Adipose tissue (tissue), 3 donors: ENCODE measurements around the gene NRP2. TPM values are rescaled to one million over a fixed set of nuclear protein-coding genes. Genes with fewer than 3 reads are reported as not detected.

Experiments used
- H3K27ac ChIP-seq: one replicate; pipeline ENCODE4 v1.5.1; 2013; ENCODE audit warnings: low read depth, low read length
- WGBS, 3 donors: extraction: QIAGEN DNeasy Blood & Tissue Kit; methylation state at CpG; one replicate each; pipeline ENCODE4 v1.1.7; 2013; 5-methylcytosine and 5-hydroxymethylcytosine counted together
- polyA plus RNA-seq, 3 donors: library from polyadenylated mRNA; stranded (reverse); fragments of 200-250 nt; gene quantifications; one replicate each; pipeline ENCODE4 v1.2.3, GENCODE V29; 2013
- donor health status: healthy with polysubstance abuse.
- donor health status: Bipolar disorder and iron deficiency.
- donor health status: healthy.

The NRP2 gene
- polyA plus RNA-seq, 3 donors: 1.7 to 20.4 (median 11.4) TPM

DNA sequence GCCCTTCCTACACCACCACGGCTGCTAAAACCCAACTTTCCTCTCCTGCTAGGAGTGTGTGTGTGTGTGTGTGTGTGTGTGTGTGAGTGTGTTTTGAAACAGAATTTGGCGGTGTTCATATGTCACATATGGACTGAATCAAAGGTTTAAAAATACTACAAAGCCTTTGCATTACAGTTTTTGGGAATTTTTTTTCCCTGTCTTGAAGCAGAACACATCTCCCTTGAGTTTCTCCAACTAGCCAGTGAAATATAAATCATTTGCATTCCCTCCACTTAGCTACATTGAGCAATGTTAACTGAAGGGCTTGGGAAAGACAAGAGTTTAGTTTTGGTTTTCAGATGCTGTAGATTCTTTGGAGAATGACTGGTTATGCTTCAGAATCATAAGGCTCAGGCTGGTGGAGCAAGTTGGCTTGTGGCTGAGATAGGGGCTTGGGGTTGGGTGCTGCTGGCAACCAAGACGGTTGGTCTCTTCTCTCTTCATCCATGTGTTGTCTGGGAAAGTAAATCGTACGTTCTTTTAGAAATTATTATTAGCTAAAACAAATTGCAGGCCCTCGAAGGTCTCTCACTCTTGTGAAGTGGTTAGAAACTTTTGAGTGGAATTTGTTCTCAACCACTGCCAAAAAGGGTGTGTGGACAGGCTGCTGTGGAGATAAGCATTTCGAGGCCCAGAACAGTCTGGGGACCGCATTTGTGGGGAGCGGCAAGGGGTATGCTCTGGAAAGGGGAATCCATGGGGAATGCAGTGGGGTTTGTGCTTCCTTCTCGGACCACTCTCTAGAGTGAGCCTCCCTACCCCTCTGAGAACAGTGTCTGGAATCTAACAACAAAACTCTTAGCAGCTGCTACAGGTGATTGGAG is 1.4 kb downstream of the NRP2 start:
- 39 to 67% (median 60%) methylated on average over 10 of the region's 10 CpGs for WGBS, 3 donors
- no peak overlapping the region for H3K27ac ChIP-seq

DNA sequence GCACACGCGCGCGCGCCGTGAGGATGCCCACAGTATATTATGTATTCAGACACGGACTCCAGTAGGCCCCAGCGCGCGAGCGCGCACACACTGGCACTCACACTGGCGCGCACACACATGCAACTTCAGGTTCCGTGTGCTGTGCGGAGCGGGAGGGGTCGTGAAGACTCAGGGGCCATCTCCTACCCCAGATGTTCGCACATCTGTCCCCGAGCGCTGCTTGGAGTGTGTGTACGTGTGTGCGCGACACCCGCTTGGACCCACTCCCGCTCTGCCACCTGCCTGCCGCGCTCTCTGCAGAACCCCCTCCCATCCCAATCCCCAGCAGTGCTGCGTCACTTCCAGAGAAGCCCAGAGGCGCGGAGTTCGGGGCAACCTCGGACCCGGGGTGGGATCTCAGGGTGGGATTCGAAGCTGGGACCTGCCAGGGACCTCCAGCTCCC is 2.6 kb downstream of the NRP2 start:
- no peak overlapping the region for H3K27ac ChIP-seq
- WGBS, 3 donors: 16 to 32% (median 24%) methylated on average over 35 of the region's 35 CpGs

DNA sequence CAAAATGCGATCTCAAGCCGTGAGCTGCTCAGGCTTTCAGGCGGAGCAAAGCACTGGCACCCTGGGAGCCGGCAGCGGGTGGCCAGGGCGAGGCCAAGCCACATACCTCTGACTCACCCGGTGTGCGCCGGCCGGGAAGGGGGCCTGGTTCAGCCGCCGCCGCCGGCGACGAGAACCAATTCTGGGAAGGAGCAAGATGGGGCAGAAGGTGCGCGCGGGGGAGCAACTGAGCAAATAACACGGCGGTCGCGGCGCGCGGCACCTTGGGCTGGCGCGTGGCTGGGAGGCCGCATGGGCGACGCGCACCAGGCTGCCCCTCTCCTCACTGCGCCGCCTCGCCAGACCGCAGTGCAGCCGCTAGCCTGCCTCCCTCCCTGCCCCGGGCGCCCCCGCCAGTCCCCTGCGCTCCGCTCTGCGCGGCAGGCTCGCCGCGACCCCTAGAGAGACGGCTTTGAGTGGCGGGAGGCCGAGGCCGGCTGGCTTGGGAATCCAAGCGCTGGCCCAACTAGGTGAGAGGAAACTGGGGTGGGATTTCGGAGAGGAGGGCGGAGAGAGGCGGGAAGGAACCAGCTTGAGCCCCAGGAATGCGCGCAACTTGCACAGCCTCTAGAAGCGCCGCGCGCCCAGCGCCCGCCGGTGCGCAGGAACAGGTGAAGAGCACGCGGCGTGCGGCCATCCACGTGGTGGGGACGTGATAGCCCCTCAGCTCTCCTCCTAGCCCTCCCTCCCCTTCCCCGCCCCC is 3.2 kb downstream of the NRP2 start:
- no peak overlapping the region for H3K27ac ChIP-seq
- 1 to 2% (median 1%) methylated on average over 50 to 72 of the region's 72 CpGs for WGBS, 3 donors

DNA sequence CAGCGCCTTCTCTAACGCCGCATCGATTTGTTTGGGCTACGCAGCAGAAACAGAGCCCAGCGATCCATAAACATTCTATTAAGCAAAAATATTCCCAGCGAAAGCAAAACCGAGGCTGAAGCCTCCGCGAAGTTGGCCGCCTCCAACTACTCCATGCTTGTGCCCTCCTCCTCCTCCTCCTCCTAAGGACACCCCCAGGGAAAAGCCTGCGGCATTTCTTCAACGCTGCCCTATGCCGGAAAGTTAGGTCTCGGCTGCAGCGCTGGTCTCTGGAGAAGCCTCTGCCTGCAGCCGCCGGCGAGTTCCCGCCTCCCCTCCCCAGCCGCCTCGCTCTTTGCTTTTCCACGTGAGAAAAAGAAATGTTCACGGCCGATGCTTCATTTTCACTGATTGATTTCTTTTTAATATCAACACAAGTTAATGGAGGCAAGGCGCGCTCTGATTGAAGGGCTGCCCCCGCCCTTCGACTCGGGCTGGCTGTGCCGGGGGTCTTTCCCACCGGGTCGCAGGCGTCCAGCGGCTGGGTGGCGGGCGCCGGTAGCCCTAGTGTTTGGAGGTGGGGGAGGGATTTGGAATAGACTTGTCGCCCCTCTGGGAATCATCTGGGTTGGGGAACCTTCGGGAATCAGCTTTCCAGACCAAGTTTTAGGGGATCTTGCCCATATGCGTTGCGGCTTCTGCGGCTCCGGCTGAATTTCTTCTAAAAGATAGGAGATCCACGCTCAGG is 3.9 kb downstream of the NRP2 start:
- 5 to 7% (median 5%) methylated on average over 45 of the region's 45 CpGs for WGBS, 3 donors
- H3K27ac ChIP-seq: no peak overlapping the region

DNA sequence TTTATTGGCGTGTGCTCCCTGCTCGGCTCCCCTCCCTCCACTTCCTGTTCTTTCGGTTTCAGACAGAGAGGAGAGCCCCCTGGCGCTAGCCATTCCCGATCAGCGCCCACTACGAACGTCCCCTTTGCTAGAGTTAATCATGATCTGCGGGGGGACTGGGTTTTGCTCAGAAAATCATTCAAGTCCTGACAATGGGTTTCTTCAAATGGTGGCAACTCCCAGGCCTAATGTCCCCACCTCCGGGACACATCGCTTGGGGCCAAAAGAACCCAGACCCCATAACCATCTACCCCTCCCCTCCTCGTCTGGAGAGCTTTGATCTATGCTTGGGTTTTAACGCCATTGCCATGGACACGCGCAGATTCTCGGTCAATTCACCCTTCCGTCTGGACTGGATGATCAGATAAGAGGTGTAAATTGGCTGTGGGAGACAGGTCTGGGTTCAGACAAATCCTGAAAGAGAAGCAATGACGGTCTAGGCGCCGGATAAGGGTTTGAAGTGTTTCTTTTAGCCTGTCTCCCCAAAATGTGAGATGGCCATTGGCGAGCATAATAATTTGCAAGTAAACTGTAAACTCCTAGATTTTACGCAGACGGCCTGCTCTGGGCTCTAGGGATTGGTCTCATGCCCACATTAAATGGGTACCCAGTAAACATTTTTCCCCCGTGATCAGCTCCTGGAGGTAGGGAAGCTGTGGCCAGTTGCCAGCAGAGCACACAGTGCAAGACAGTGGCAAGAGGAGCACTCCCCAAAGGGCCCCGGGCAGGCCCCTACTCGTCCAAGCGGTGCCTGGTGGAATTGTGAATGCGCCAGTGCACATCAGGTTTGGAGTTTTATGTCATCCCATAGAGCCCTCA is 4.7 kb downstream of the NRP2 start:
- no peak overlapping the region for H3K27ac ChIP-seq
- 61 to 71% (median 70%) methylated on average over 28 of the region's 28 CpGs for WGBS, 3 donors

DNA sequence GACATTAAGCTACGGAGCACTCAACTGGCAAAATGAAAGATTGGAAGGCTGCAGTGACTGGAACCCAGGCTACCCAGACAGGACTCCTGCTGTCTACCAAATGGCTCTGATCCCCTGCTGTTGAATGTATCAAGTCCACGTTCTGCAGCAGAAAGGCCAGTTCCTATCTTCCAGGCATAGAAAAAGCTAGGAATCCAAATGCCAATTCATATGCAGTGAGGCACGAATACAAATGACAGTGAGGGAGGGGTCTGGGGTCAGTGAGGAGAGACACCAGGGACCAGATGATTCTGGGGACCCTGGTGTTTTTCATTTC is 5.3 kb downstream of the NRP2 start:
- H3K27ac ChIP-seq: no peak overlapping the region
- WGBS, 3 donors: 80 to 85% (median 81%) methylated on average over 3 of the region's 3 CpGs

DNA sequence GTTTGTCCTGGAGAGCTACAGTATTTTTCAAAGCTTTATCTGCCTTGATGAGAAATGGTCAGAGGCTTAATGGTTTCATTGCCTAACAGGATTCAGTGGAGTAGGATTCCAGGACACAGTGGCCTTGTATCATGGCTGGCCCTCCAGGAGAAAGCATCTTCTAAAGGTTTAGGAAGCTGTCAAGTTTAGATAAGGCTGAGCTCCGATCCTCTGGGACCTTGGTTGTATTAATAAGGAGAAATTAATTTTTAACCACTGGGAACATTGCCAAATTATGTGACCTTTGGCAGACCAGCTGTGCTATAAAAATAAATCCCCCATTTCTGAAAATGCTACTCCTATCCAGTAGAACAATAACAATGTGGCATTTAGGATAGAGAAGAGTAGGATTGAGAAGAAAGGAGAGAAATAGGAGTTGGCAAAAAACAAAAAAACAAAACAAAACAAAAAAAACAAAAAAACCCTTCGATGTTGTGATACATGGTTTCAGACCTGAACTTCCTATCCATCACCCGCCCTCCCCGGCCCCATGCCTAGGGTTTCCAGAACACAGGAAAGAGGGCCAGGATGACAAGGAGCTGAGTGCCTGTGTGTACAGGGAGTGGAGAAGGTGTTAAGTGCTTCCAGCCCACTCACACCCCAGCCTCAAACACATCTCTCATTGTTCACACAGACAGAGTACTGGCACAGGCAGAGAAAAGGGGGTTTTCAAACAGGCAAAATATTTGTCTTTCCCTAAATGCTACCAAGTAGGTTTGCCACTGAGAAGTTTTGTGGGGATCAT is 6.3 kb downstream of the NRP2 start:
- WGBS, 3 donors: 55 to 67% (median 67%) methylated on average over 4 of the region's 4 CpGs
- H3K27ac ChIP-seq: no peak overlapping the region

DNA sequence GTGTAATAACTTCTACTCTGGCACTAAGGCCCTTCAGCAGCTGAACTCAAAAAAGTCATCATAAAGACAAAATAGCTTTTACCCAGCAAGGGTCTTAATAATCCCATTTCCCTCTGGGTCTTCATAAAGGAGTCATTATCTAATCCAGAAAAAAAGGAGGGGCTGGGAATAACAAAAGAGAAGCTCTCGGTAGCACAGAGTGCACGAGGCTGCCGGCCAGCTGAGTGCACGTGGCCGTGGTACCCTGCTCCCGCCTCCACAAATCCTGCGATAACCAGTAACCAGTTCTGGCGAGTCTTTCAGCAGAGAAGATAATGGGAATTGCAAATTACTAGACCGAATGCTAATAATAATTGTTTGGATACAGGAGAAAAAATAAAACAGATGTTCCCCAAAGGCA is 7.5 kb downstream of the NRP2 start:
- 90 to 92% (median 90%) methylated on average over 9 of the region's 9 CpGs for WGBS, 3 donors
- no peak overlapping the region for H3K27ac ChIP-seq

DNA sequence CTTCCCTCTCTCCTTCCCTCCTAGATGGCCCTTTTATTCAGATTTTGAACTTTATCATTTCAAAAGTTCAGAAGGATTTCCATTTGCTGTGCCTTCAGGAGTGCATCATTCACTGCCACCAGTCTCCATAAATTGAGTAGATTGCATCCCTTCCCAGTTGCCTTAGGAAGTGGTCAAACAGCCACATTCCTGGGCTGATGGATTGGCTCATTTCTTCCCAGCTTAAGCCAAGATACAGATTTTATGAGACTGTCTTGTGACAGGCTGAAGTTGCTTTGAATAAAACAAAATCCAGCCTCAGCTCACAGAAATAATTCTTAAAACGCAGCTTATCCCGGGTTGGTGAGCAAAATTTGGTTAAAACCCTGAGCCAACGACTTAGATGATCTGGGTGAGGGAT is 9.8 kb downstream of the NRP2 start:
- no peak overlapping the region for H3K27ac ChIP-seq
- 65 to 79% (median 75%) methylated on average over 3 of the region's 3 CpGs for WGBS, 3 donors

DNA sequence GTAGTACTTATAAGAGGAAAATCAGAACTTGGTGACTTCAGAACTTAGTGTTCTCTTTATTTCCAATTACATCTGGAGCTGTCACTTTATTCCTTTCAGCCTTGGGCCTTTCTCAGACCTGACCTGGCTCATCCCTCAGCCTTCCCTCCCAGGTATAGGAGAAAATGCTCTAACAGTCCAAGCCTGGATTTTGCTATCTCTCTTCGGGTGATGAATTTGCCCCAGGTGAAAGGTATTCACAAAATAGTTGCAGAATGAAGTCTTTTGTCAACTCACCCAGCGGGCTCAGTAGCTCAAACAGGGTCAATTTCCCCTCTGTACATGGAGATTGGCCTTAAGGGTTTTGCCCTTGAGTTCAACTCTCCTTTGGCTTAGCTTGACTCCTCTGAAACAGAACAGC is 12.0 kb downstream of the NRP2 start:
- no peak overlapping the region for H3K27ac ChIP-seq
- whole genome bisulfite sequencing, 3 donors: 85 to 95% (median 87%) methylated on average over 2 of the region's 2 CpGs

DNA sequence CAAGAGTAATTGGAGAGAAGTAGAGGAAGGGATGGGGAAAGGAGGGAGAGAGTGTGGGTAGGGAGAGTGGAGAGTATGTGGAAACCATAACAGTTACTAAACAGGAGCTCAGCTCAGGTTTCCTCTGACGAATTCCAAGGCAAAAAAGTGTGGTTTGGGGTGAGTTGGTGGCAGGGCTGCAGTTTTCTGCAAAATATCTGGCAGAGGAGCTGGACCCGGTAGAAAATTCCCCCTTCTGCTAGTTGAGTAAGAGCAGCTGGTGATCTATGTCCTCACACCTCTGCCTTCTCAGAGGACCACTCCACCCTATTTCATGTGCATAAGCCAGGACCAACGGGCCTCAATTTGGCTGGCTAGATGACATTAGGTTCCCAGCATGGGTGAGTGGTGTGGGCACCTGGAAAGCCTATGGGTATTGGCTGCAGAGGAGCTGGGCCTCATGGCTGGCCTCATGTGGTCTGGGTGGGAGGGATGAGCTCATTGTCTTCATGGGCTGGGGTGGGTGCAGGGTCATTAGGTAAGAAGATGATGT is 13.2 kb downstream of the NRP2 start:
- 41 to 85% (median 52%) methylated on average over 3 of the region's 3 CpGs for WGBS, 3 donors
- H3K27ac ChIP-seq: no peak overlapping the region

DNA sequence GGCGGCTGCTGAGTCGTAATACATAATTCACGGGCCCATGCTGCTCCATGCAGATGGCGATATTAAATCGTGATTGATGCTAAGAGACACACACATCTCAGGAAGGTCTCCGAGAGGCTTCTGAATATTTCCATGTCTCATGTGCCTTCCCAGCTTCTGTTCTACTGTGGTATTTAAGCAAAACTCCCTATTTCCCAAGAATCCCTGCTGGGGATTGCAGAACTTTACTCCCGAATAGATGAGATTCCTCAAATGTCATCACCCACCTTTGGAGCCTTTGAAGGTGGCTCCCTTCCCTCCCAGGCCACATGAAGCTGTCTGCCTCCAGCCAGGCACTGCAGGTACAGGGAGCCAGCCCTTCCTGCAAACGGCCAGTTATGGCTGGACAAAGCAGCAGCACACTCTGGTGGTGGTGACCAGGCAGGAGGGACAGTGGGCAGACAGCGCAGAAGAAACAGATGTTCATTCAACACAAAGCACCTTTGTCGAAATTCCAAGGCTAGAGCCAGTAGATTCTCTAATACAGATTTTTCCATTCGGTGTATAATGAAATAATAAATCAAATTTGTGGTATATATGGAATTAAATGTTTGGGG is 14.1 kb downstream of the NRP2 start:
- H3K27ac ChIP-seq: no peak overlapping the region
- WGBS, 3 donors: 82 to 85% (median 85%) methylated on average over 11 of the region's 11 CpGs

DNA sequence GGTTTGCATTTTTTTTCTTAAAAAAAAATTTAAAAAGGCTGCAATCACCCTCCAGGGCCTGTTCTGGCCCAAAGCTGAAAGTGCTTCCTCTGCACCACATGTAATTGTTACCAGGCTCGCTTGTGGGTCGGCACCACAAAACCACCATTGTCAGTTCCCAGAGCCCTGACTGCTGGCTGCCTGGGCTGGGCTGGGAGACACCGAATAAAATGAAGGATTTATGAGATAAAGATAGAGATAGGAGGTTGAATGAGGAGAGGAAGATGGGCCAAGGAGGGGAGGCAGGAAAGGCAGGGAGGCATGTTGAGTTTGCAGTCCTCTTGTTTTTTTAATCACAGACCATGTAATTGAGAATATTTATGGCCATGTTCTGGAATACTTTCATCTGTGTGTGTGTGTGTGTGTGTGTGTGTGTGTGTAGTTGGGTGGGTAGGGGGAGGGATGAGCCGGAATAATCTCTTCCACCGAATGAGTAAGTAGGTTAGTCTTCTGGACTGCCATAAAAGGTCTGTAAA is 14.7 kb downstream of the NRP2 start:
- H3K27ac ChIP-seq: no peak overlapping the region
- 72 to 78% (median 75%) methylated on average over 5 of the region's 5 CpGs for WGBS, 3 donors

DNA sequence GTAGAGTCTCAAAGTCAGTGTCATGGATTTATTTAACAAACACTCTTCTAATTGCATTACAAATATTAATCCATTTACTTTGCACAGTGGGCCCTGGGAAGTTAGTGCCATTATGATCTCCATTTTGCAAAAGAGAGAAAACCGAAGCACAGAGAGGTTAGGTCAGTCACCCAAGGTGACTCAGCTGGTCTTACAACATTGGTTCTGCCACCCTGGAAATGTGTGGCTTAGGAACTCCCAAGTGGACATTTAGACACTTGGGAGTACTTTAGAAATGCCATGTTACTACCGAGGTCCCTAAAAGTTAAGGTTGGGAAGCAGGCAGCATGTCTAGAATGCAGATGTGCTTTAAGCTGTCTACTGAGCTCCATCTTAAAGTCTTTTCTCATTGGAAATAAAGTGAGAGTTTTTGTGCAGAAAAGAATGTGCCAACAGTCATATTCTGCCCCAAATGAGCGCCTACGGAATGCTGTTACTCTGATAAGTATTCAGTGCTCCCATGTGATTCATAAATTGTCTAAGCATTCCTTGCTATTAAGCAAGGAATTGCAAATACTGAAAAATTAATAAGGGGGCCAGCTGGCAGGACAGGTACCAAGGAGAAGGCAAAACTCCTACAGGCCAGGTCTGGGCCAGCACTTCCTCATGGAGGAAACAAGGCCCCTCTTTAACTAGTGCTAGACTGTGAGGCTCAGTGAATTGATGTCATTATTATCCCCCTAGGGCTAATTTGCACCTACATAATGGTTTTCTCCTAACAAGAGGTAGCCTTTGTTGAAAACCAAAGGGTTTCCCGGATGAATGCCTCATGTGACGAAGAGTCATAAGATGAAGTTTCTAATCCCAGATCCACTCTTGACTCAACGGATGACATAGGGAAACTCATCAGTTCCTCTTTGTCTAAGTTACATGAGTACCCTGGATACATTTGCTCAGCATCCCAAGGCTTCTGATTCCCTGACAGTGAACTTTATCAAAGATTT is 16.3 kb downstream of the NRP2 start:
- WGBS, 3 donors: 75 to 93% (median 81%) methylated on average over 7 of the region's 7 CpGs
- H3K27ac ChIP-seq: no peak overlapping the region

DNA sequence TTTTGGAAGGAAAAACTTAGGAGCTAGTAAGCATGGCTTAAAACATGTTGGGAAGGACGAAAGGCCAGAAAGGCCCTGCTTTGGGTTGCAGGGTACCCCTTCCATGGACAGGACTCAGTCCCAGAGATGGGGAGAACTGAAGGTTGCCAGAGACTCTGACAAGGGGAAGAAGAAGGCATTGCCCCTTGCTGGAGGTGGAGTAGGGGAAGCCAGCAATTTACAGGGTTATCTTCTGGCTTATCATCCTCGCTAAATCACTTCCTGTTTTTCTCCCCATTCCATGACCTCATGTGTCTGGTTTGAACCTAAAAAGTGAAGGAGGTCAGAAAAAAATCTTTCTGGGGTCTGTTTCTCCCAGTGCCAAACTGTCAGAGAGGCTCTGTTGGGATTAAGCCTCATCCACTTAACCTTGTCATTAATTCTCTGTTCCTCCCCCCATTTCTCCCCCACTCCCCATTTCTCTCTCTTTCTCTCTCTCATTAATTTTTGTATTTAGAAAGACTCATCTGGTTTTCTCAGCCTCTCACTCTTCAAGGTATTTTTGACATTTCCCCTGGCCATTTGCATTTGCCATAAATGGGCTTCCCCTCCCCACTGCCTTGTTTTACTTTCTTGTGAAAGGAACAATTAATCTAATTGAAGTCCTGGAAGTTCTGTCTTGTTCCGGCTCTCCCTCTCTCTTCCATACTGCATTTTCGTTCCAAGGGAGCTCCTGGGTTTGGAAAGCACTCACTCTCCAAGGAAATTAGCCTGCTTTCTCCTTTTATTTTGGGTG is 17.4 kb downstream of the NRP2 start:
- WGBS, 3 donors: 62 to 76% (median 67%) methylated on average over 4 of the region's 4 CpGs
- H3K27ac ChIP-seq: peak overlapping the region; percentile 19
